K562 treated with DMSO at 1 percent for 24 hours (cell line): ENCODE results near the gene RBM8A. TPM values are rescaled to one million over a fixed set of nuclear protein-coding genes. Genes with fewer than 3 reads are reported as not detected.

Experiments
- total RNA-seq: library from RNA; unstranded; fragments of 300-600 nt; gene quantifications from 2 replicates; pipeline ENCODE4 v1.2.3, GENCODE V29; 2022; ENCODE audit warnings: low read depth; ENCODE audit not compliant: insufficient read depth

RBM8A gene
- total RNA-seq = 153 and 166 TPM in 2 replicates

DNA sequence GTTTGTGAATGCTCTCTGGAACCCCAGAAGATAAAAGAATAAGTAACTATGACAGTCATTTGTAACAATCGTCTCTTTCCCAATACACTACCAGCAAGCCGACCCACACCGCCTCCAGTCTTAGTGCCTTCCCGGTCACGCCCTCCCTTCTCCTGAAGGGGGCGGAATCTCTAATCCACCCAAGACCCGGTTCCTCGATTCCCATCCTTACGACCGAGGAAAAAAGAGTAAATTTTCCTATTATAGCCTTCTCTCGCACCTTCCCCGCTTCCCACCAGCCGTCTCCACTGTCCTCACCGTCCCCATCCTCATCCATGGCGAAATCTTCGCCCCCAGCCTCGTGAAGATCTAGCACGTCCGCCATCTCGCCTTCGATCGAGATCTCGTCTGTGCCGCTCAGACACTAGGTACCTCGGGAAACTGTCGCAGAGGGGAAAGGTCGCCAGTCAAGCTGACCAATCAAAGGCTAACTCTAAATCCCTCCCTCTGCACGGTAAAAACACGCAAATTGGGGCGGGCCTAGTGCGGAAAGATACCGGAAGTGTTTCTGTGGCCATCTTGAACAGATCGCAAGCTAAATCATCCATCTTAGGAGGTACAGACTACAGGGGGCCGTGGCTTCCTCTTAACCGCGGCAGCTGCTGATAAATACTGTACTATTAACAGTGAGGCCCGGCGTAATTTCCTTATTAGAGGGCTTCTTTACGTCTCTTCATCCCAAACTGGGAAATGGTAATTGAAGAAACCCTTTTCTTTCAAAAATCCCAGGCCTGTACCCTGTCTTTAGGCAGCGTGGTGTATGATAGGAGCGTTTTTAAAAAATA, at the start of gene RBM8A:
RBM8A (minus strand) TSS at position 422 of the 824 bp plus-strand sequence; CDS start at position 364, 58 bp downstream.

GRCh38 chr1:145964328-145965118, 37.2 kb upstream of the RBM8A start, which contains the start of the genes ANKRD34A and POLR3GL:
ANKRD34A (minus strand) TSS chr1:145964575; CDS start chr1:145961759, 2,816 bp downstream.
POLR3GL (plus strand) TSS chr1:145964690; CDS start chr1:145974866, 10,176 bp downstream.

GRCh38 chr1:145957443-145958319, 30.4 kb upstream of the RBM8A start, which contains the start of gene LIX1L:
LIX1L (minus strand) TSS chr1:145958017; CDS start chr1:145957927, 90 bp downstream.

DNA sequence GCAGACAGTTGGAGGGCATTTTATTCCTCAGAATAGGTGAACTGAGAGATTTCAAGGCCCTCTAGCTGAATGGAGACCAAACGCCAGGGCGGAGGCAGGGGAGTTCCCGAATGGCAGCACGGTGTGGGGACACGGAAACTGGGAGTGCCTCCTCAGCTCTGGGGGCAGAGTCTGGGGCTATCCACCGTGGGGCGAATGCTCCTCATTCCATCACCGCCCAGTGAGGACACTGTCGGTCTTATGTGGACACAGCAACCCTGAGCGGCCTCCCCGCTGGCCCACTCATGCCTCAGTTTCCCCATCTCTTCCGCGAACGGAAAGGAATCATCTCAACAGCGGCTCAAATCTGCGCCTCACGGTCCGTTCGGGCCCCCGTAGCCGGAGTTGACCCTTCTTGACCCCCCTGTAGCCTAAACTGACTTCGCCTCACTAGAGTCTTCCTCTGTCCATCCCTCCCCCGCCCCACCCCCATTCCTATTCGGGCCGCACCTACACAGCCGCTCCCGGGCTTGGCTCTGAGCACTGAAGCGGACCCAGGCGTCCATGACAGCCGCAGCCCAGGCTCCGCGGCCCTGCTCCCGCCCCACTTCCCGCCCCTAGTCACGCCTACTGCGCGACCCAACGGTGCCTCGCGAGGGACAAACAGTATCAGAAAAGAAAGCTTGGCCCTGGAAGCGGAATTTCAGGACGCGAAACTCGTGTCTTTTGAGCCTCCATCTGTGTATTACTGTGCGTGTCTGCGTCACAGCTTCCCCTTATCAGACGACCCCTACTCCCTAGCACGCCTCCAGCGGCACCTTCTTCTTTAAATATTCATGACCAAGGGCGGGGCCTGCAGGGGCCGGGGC, 8.9 kb downstream of the RBM8A start, which contains the start of gene PEX11B:
PEX11B (minus strand) TSS at position 574 of the 848 bp plus-strand sequence; CDS start at position 545, 29 bp downstream.

DNA sequence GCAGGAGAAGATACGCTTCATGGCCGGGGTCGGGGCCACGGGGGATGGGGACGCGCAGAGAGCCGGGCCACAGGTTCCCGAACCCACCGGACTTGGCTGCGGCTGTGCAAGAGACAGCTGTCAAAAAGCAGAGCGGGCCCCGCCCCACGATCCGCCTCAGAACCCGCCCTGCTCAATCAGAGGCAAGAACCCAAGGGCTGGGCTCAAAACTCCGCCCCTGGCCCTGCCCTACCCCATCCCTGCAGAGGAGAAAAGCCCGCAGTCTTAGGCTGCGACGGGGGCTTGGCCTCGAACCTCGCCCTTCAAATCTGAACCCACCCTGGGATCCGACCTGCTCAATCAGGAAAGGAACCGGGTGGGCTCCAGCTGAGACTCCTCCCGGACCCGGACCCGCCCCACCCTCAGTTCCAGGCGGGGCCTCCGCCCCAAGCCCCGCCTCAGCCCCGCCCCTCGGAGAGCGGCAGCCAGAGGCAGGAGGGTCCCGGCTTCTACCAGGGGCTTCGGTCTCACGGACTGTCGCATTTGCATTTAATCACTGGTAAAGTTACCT, 41.5 kb downstream of the RBM8A start, which contains the start of gene ANKRD35:
ANKRD35 (minus strand) TSS at position 129 of the 550 bp plus-strand sequence; CDS start at position 21, 108 bp downstream.

Other genes starting within 250 kb of the RBM8A start
- 0.27 TPM in 1 of 2 replicates, not detected in the other for gene PDZK1, start 220.1 kb downstream of the RBM8A start, total RNA-seq
- not detected in 2 replicates for gene CD160, start 208.0 kb downstream of the RBM8A start, total RNA-seq
- gene RNF115, start 103.4 kb downstream of the RBM8A start, total RNA-seq = 6.0 and 6.1 TPM in 2 replicates
- 45.7 and 47.6 TPM in 2 replicates for gene POLR3C, start 103.3 kb downstream of the RBM8A start, total RNA-seq
- gene NUDT17, start 81.9 kb downstream of the RBM8A start, total RNA-seq = 9.2 and 10.1 TPM in 2 replicates
- gene PIAS3, start 68.4 kb downstream of the RBM8A start, total RNA-seq = 21.1 and 28.0 TPM in 2 replicates
- 0.29 and 0.47 TPM in 2 replicates for gene ANKRD35, start 41.6 kb downstream of the RBM8A start, total RNA-seq
- 0.21 and 0.41 TPM in 2 replicates for gene ITGA10, start 17.4 kb downstream of the RBM8A start, total RNA-seq
- gene PEX11B, start 8.8 kb downstream of the RBM8A start, total RNA-seq = 26.7 TPM in 2 replicates
- 12.5 and 15.0 TPM in 2 replicates for gene LIX1L, start 30.5 kb upstream of the RBM8A start, total RNA-seq
- 2.9 and 3.0 TPM in 2 replicates for gene ANKRD34A, start 37.1 kb upstream of the RBM8A start, total RNA-seq
- gene POLR3GL, start 37.2 kb upstream of the RBM8A start, total RNA-seq = 67.0 and 71.8 TPM in 2 replicates
- gene TXNIP, start 69.1 kb upstream of the RBM8A start, total RNA-seq = 358 and 397 TPM in 2 replicates
- gene HJV, start 94.3 kb upstream of the RBM8A start, total RNA-seq = 2.8 and 5.0 TPM in 2 replicates
- gene NBPF10, start 217.3 kb upstream of the RBM8A start, total RNA-seq = 0.83 and 0.89 TPM in 2 replicates